Prostate gland (tissue), 2 donors: ENCODE results near the gene LIPC.

Experiments used
- CTCF ChIP-seq, 4 experiments: fragments of 200-600 bp in 2 of 4; fragments of 450-650 bp in 2 of 4; sonication (generic) in 2 of 4; IDR thresholded peaks; 1 replicate in 3 of 4; 2 replicates in 1 of 4; pipeline ENCODE4 v1.5.1; 2016 to 2019; ENCODE audit warnings: antibody characterized with exemption in 4 of 4, mild to moderate bottlenecking in 2 of 4, moderate library complexity in 2 of 4
- POLR2AphosphoS5 ChIP-seq: sonication (generic); formaldehyde crosslinking; IDR thresholded peaks from one replicate; pipeline ENCODE4 v1.6.1; 2017; ENCODE audit warnings: antibody characterized with exemption

DNA sequence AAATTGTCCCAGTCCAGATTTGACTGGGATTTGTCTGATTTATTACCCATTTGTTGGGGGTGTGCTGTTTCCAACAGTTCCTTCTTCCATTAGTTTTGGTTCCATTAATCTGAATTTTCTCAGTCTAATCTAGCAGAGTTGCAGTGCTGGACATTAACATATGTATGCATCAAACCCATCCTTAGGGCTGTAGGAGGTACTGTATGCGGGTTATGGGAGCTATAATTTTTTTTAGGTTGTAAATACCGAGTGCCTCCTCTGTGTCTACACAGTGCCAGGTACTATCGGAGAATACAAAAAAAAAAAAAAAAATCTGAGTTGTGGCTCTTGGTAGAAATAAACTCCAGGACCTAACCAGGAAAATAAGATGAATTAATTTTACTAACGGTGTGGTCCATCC is 133.8 kb downstream of the LIPC start:
- no peak for TF ChIP-seq CTCF (IDR thresholded peaks at IDR 0.05)
- no peak for TF ChIP-seq POLR2AphosphoS5
